HG03097 (cell line): ENCODE measurements around the gene CNTN5.
"Not testable (repeated sequence)": the region's sequence is repeated elsewhere in the genome, so short reads cannot be mapped to it uniquely, and the experiment has no call there.

Experiments
- ATAC-seq: cut with Tn5 transposase; IDR thresholded peaks from one replicate; pipeline ENCODE4 v1.9.1; 2021; ENCODE audit not compliant: unreplicated experiment, low FRiP score

CNTN5 gene

GRCh38 chr11:99268886-99269285 is 248.1 kb downstream of the CNTN5 start:
- no peak for ATAC-seq

GRCh38 chr11:99271527-99271926 is 250.8 kb downstream of the CNTN5 start:
- no peak for ATAC-seq

GRCh38 chr11:99275521-99275920 is 254.8 kb downstream of the CNTN5 start:
- no peak for ATAC-seq

- no peak for ATAC-seq
These were observed 256.5 kb downstream of the CNTN5 start for GRCh38 chr11:99277281-99277680.

- no peak for ATAC-seq
These were observed 258.5 kb downstream of the CNTN5 start for GRCh38 chr11:99279266-99279665.

- ATAC-seq: no peak
These were observed 260.6 kb downstream of the CNTN5 start for GRCh38 chr11:99281331-99281730.

- not testable (repeated sequence) for ATAC-seq
These were observed 277.2 kb downstream of the CNTN5 start for GRCh38 chr11:99297925-99298324.

GRCh38 chr11:99307510-99308088 is 286.9 kb downstream of the CNTN5 start:
- no peak for ATAC-seq

- no peak for ATAC-seq
These were observed 291.1 kb downstream of the CNTN5 start for GRCh38 chr11:99311870-99312269.

GRCh38 chr11:99316776-99317520 is 296.2 kb downstream of the CNTN5 start:
- ATAC-seq: no peak

GRCh38 chr11:99320769-99321290 is 300.1 kb downstream of the CNTN5 start:
- no peak for ATAC-seq

GRCh38 chr11:99325847-99326246 is 305.1 kb downstream of the CNTN5 start:
- ATAC-seq: no peak

GRCh38 chr11:99327066-99327465 is 306.3 kb downstream of the CNTN5 start:
- no peak for ATAC-seq

GRCh38 chr11:99327527-99327926 is 306.8 kb downstream of the CNTN5 start:
- ATAC-seq: no peak

GRCh38 chr11:99333621-99334020 is 312.9 kb downstream of the CNTN5 start:
- no peak for ATAC-seq

GRCh38 chr11:99343117-99343516 is 322.4 kb downstream of the CNTN5 start:
- ATAC-seq: no peak

- ATAC-seq: no peak
These were observed 328.5 kb downstream of the CNTN5 start for GRCh38 chr11:99349151-99349673.

GRCh38 chr11:99351624-99352023 is 330.9 kb downstream of the CNTN5 start:
- ATAC-seq: no peak

GRCh38 chr11:99352642-99353041 is 331.9 kb downstream of the CNTN5 start:
- no peak for ATAC-seq

- no peak for ATAC-seq
These were observed 345.8 kb downstream of the CNTN5 start for GRCh38 chr11:99366546-99366945.

GRCh38 chr11:99368583-99368982 is 347.8 kb downstream of the CNTN5 start:
- ATAC-seq: no peak
